ENCODE data around the gene HS1BP3. TPM values are rescaled to one million over a fixed set of nuclear protein-coding genes. Genes with fewer than 3 reads are reported as not detected.

Gene HS1BP3
- total RNA-seq, 1 donor from 2014 or later, result 23.1 TPM

DNA sequence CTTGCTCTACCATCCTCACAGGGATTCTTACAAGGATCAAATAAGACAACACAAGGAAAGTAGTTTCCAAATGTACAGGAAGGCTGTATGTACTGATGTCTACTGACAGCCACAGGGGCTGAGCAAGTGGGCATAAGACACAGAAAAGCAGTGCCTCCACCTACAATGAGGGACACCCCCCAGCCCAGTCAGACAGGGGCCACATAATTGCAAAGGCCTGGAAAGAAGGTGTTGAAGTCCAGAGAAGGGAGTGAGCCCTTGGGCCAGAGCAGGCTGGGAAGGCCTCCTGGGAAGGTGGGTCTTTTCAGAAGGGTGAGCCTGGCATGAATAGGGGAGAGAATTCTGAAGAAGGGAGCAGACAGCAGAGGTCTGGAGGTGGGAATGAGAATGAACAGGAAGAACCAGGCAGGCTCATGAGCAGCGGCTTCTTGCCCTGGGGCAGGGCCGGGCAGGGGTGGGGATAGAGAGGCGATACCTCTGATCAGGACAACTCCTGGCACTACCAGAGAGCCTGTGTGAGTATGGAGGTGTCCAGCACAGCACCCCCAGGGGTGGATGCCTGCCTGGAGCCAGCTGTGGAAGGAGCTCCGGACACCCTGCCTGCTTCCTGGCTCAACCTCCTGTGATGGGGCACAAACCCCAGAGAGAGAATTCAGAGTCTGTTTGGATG lies 30.1 kb downstream of the HS1BP3 start:
- TF ChIP-seq POLR2A (IDR thresholded peaks at IDR 0.05) (no peak), POLR2AphosphoS5 (IDR thresholded peaks at IDR 0.05; ENCODE audit: insufficient read depth in 1 of 2, low read depth in 1 of 2) (no peak), CTCF (IDR thresholded peaks at IDR 0.05) (no peak)
- Histone ChIP-seq H3K9me3 (no peaks in the 10 kb centered on the region), H3K4me3 (no peak overlapping the region), H3K36me3 (peaks cover 0 to 34% of the 10 kb centered on the region in 2 donors), H3K27ac (peak overlapping the region; percentile 97), H3K27me3 (no peaks in the 10 kb centered on the region), H3K4me1 (peaks cover 64% of the 10 kb centered on the region)
- DNase-seq (ENCODE audit: extremely low spot score in 2 of 2), result no peak
- intact Hi-C loops (cut with DNase I), result loop anchor here (1.0 kb wide), 1 partner anchor 21 kb away; no protein-coding TSS in a partner anchor

GRCh38 chr2:20620271-20620681 lies 30.6 kb downstream of the HS1BP3 start:
- Histone ChIP-seq H3K27ac (peak overlapping the region; percentile 97), H3K36me3 (peaks cover 0 to 34% of the 10 kb centered on the region in 2 donors)

DNA sequence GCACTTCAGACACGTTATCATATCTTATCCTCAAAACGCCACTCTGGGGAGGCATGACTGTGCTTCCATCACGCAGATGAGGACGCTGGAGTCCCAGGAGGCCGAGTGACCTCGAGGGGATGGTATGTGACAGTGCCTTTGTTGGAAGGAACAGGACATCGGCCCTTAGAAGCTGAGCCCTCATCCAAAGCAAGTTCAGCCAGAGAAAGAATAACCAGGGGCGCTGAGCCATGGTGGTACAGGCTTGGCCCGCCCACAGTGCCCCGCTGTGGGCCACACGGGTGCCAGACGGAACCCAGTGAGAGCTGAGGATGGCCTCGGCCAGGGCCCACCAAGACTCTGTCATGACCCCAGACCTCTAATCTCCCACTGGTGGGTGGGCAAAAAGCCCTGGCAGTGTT lies 31.3 kb downstream of the HS1BP3 start:
- no peak for DNase-seq (ENCODE audit: extremely low spot score in 2 of 2)

More at GRCh38 chr2:20620271-20620681, 30.6 kb downstream of the HS1BP3 start:
- Histone ChIP-seq H3K27me3 (no peaks in the 10 kb centered on the region), H3K9me3 (no peaks in the 10 kb centered on the region), H3K4me3 (no peak overlapping the region), H3K4me1 (peaks cover 65% of the 10 kb centered on the region)
- intact Hi-C loops (cut with DNase I), result loop anchor here (1.0 kb wide), 1 partner anchor 20 kb away; no protein-coding TSS in a partner anchor
- no peak for DNase-seq (ENCODE audit: extremely low spot score in 2 of 2)
- TF ChIP-seq POLR2AphosphoS5 (IDR thresholded peaks at IDR 0.05; ENCODE audit: insufficient read depth in 1 of 2, low read depth in 1 of 2) (no peak), CTCF (IDR thresholded peaks at IDR 0.05) (no peak), POLR2A (IDR thresholded peaks at IDR 0.05) (no peak)

DNA sequence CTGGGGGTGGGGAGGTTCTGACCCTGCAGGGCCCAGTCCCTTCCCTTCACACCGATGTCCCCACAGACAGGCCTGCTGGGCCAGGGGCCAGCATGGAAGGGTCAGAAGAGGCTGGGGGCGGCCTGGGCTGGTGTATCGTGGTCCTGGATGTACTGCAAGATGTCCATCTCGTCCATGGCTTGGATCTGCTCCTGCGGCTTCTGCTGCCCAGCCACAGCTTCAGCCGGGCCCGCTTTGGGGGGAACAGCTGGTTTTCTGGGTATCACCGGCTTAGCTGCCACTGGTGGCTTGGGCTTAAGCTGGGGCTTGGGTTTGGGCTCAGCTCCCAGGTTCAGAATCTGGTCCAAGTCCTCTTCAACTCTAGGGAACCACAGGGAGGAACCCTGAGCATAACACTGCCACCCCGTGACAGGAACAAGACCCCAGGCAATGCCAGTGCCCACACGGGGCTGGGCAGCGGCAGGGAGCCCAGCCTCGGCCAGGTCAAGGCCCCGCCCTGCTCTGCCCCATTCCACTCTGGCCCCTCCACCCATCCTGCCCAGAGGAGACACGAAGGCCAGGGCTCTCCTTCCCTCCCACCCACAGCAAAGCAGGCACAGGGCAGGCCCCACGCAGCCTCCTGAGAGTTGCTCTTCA lies 31.9 kb downstream of the HS1BP3 start:
- Histone ChIP-seq H3K36me3 (peaks cover 0 to 27% of the 10 kb centered on the region in 2 donors), H3K27me3 (no peaks in the 10 kb centered on the region), H3K9me3 (no peaks in the 10 kb centered on the region), H3K4me1 (peaks cover 76% of the 10 kb centered on the region), H3K4me3 (no peak overlapping the region), H3K27ac (peak overlapping the region; percentile 97)
- TF ChIP-seq CTCF (IDR thresholded peaks at IDR 0.05), result no peak
- no peak for TF ChIP-seq POLR2AphosphoS5 (IDR thresholded peaks at IDR 0.05; ENCODE audit: insufficient read depth in 1 of 2, low read depth in 1 of 2)
- no peak for TF ChIP-seq POLR2A (IDR thresholded peaks at IDR 0.05)
- DNase-seq (ENCODE audit: extremely low spot score in 2 of 2), result no peak
- intact Hi-C loops (cut with DNase I), result loop anchor here (5.0 kb wide), 1 partner anchor 172 kb away; the partner anchor contains the start of gene RHOB

More for the DNA sequence above, 31.3 kb downstream of the HS1BP3 start:
- peaks cover 0 to 33% of the 10 kb centered on the region in 2 donors for H3K36me3 ChIP-seq
- H3K4me3 ChIP-seq, result no peak overlapping the region
- H3K27me3 ChIP-seq, result no peaks in the 10 kb centered on the region
- H3K9me3 ChIP-seq, result no peaks in the 10 kb centered on the region
- intact Hi-C loops (cut with DNase I), result loop anchor here (1.0 to 5.0 kb wide), 2 partner anchors 19 to 172 kb away; partner anchors contain the start of gene RHOB
- H3K27ac ChIP-seq, result peak overlapping the region; percentile 97
- H3K4me1 ChIP-seq, result peaks cover 70% of the 10 kb centered on the region
- TF ChIP-seq CTCF (IDR thresholded peaks at IDR 0.05) (no peak), POLR2AphosphoS5 (IDR thresholded peaks at IDR 0.05; ENCODE audit: insufficient read depth in 1 of 2, low read depth in 1 of 2) (no peak)
